ENCODE data around the gene ADAMTS19. TPM values are rescaled to one million over a fixed set of nuclear protein-coding genes. Genes with fewer than 3 reads are reported as not detected.
"Not testable (repeated sequence)": the region's sequence is repeated elsewhere in the genome, so short reads cannot be mapped to it uniquely, and the experiment has no call there.

Gene ADAMTS19
- 10 to 100 TPM in 11 of 12 donors, not detected in 1; 10.5 to 29.3 (median 19.9) TPM for polyA plus RNA-seq (ENCODE audit: insufficient read length in 12 of 12)
- long read RNA-seq, donor 1: 0 reads
- long read RNA-seq, donor 2, full-length matches to known transcripts: 2 of 2 reads
- long read RNA-seq, donor 2, partial matches to known transcripts: 0 of 2 reads
- long read RNA-seq, donor 2, other reads (novel, unspliced or antisense): 0 of 2 reads
- long read RNA-seq, donor 3: 0 reads
- long read RNA-seq, donor 4, full-length matches to known transcripts: 1 of 1 reads
- long read RNA-seq, donor 4, partial matches to known transcripts: 0 of 1 reads
- long read RNA-seq, donor 4, other reads (novel, unspliced or antisense): 0 of 1 reads
- long read RNA-seq, donor 5: 0 reads
- long read RNA-seq, donor 6: 0 reads
- long read RNA-seq, donor 7, partial matches to known transcripts: 5 of 5 reads
- long read RNA-seq, donor 7, other reads (novel, unspliced or antisense): 0 of 5 reads
- long read RNA-seq, donor 8: 0 reads
- long read RNA-seq, donor 9: 0 reads
- long read RNA-seq, donor 10, full-length matches to known transcripts: 2 of 2 reads
- long read RNA-seq, donor 10, partial matches to known transcripts: 0 of 2 reads
- long read RNA-seq, donor 10, other reads (novel, unspliced or antisense): 0 of 2 reads
- long read RNA-seq, donor 11: 0 reads

GRCh38 chr5:129459777-129460671 is at the start of gene ADAMTS19:
Gene ADAMTS19, plus strand, starts transcription at chr5:129460298. Its CDS starts 94 bp downstream, at chr5:129460392.
- peak; percentile 66 for DNase-seq

DNA sequence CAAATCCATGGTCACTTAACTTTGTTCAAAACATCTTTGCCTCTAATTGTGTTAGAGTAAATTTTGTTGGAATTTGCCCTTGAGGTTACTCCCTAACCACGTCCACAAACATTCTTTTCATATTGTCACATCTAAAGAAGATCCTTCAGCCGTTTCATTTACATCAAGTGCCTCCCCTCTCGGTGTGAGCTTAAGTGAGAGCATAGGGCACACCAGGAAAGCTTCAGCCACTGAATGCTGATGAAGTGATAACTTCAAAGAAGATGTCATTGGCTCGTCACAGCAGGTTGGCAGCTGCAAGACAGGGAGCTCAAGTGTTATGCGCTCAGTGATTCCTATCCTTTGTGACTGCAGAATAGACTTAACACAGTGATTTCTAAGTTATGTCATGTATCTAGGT is 49.6 kb upstream of the ADAMTS19 start:
- no peak for DNase-seq

GRCh38 chr5:129412721-129413120 is 47.4 kb upstream of the ADAMTS19 start:
- DNase-seq: no peak

- no peak for DNase-seq
These were observed 46.5 kb upstream of the ADAMTS19 start for GRCh38 chr5:129413570-129413969.

- DNase-seq: no peak
These were observed 40.8 kb upstream of the ADAMTS19 start for GRCh38 chr5:129419292-129419691.

GRCh38 chr5:129425031-129425430 is 35.1 kb upstream of the ADAMTS19 start:
- no peak for DNase-seq

DNA sequence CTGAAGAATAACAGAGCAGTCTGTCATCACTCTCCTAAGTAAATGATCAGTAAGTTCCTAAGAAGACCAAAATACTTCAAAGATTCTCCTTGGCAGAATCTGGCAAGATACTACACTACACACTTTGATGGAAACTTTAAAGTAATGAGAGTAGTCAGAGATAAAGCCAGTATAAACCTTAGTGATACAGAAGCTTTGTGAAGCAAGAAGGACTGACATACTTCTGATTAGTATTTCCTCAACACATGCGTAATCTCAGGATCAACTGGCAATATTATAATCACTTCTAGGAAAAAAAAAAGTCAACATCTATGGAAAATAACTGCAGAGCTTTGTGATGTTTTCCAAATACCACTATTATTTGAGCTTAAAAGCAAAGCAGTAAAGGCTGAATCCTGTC is 34.0 kb upstream of the ADAMTS19 start:
- DNase-seq: no peak

GRCh38 chr5:129428636-129429035 is 31.5 kb upstream of the ADAMTS19 start:
- not testable (repeated sequence) for DNase-seq

DNA sequence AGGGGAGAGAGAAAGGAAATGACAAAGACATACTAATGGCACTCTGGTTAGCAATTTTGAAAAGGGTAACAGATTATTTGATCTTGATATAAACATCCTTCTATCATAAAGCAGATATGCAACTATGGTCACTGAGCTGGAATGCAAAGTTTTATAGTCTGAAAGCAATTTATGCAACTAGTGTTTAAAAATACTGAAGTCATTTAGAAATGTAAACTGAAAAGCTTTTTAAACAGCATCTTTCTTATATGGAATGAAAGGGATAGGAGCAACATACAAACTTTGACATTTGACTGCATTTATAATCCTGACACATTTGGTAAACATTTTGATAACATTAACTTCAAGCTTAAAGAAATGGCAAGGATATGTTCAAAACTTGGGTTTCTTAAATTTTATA is 28.7 kb upstream of the ADAMTS19 start:
- no peak for DNase-seq

DNA sequence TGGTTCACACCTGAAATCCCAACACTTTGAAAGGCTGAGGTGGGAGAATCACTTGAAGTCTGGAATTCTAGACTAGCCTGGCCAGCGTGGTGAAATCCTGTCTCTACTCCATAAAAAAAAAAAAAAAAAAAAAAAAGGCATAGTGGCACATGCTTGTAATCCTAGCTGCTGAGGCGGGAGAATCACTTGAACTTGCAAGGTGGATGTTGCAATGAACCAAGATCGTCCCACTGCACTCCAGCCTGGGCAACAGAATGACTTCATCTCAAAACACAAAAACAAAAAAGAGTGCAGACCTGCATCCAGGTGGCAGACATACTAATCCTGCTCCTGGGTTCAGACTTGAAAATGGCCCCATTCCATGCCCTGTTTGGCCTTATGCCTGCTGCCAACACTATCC is 21.8 kb upstream of the ADAMTS19 start:
- no peak for DNase-seq

- no peak for DNase-seq
These were observed 19.7 kb upstream of the ADAMTS19 start for GRCh38 chr5:129440424-129440823.

DNA sequence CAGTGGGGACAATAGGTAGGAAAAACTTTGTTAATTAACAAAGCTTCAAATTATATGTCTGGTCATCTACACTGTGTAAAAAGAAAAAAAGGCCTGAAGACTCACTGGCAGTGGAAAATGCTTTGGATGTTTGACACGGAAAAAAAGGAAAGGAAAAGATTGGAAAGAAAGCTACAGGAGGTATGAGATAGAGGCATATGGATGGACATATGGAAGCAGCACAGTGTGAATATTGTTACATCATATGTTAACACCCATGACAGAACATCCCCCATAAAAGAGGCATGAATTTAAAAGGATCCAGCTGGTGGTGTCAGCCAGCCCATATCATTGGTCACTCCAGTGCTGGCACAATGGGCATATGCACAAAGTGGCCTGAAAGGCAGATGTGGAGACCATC is 19.0 kb upstream of the ADAMTS19 start:
- DNase-seq: no peak

GRCh38 chr5:129445379-129445778 is 14.7 kb upstream of the ADAMTS19 start:
- DNase-seq: no peak

DNA sequence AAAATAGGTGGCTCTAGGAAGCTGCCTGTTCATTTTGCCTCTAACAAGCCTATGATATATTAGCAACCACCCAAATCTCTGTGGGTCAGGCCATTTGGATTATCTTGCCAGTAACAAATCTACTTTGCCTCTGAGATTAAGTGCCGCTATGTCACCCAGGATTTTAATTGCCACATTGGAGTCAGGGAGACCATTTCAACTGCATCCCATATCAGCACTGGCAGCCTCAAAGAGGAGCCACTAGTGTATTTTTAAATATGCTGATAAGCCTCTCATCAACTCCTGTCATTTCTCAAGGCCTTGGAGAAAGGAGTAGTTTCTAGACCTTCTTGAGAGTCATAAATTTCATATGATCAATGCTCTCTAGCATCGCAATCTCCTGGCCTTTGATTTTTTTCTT is 12.1 kb upstream of the ADAMTS19 start:
- no peak for DNase-seq

- DNase-seq: no peak
These were observed 11.4 kb upstream of the ADAMTS19 start for GRCh38 chr5:129448654-129449053.

DNA sequence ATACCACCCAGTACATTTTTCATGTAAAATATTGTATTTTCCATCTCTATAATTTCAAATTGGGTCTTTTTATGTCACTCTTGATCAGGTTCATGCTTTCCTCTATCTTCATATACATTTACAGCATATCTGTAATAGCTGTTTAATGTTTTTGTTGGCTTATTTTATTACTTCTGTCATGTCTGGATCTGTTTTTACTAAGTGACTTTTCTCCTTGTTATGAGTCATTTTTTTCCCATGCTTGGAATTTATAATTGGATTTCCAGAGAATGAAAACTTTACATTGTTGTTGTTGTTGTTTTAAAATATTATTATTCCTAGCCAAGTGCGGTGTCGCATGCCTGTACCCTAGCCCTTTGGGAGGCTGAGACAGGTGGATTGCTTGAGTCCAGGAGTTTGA is 5.6 kb upstream of the ADAMTS19 start:
- no peak for DNase-seq

DNA sequence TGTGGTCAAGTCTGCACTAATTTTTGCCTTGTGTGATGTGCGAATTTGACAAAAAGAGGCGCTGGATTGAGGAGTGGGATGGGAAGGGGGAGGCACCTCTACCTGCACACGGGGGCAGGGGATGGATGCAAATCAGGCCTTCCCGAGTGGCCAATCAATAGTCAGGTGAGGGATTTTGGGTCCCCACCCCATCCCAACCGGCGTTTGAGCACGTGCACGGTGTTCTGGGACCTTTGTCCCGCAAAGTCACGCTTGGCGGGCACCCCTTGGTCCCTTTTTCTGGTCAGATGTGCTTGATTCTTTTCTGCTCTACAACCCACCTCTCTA is 685 bp upstream of the ADAMTS19 start:
- no peak for DNase-seq

DNA sequence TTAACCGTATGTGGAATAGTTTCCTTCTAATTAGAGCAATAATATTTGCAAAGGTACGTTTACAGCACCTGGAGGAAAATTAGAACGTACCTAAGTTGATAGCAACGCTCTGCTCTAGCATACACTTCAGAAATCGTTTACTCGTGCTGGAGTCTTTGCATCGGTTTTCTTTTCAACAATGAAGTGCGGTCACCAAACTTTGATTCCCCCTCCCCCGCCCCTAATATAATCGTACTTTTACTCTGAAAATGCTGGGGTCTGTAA is 506 bp downstream of the ADAMTS19 start:
- DNase-seq: no peak

DNA sequence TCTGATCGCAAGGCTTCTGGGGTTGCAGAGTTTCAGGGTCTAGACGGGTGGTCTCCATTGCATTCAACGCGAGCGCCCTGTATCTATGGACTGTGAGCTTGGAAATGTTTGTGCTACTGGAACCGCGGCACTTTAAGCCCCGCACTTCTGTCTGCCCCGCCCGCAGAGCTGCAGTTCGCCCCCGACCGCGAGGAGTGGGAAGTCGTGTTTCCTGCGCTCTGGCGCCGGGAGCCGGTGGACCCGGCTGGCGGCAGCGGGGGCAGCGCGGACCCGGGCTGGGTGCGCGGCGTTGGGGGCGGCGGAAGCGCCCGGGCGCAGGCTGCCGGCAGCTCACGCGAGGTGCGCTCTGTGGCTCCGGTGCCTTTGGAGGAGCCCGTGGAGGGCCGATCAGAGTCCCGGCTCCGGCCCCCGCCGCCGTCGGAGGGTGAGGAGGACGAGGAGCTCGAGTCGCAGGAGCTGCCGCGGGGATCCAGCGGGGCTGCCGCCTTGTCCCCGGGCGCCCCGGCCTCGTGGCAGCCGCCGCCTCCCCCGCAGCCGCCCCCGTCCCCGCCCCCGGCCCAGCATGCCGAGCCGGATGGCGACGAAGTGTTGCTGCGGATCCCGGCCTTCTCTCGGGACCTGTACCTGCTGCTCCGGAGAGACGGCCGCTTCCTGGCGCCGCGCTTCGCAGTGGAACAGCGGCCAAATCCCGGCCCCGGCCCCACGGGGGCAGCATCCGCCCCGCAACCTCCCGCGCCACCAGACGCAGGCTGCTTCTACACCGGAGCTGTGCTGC is 1.0 kb downstream of the ADAMTS19 start:
- peak; percentile 65 for DNase-seq

DNA sequence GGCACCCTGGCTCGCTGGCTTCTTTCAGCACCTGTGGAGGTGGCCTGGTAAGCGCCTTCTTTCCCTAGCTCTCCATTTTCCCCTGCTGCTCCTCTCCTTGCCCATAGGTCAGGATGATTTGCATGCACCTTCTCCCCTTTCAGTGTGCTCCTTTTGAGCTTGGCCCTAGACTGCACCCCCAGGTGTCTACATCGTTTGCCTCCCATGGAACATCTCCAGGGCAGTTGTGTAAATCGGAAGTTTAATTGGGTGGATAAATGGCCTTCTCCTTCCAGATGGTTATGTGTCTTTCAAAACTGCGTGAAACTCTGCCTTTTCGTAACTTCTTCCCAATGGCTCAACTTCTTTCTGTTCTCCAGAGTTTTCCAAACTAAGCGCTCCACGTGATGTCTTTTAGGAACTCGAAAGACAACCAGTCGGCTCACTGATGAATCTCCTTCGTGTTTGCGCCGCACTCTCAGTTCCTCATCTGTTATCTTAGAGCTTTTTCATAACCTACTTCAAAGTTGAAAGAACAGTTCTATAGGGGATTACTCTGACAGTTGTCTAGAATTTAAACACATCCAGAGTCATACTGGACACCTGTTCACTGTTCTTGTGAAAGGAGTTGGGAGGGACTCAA is 1.7 kb downstream of the ADAMTS19 start:
- no peak for DNase-seq

DNA sequence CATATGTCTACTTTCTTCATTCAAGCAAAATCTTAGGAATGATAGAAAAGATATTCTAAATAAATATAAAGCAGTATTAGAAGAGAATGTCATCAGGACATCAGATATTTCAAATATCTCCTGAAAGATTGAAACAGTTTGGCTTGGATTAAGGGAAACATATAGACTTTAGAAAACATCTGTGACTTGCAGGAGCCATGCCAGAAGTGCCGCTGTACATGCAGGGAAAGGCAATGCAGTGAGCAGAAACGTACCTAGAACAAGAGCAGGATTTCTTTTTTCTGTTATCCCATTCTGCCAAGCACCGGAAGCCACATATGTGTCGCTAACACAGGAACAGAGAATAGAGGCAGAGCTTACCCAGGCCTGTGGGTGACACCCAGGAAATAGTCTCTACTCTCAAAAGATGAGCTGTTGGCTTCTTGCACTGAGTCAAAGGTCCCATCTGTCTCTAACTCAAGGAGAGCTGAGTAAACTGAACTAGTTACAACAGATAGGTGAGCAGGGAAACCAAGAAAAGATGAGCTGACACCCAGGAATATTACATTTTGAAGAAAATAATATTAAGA is 5.8 kb downstream of the ADAMTS19 start:
- DNase-seq: no peak
